ENCODE measurements around the gene GABBR2.

GABBR2 gene

DNA sequence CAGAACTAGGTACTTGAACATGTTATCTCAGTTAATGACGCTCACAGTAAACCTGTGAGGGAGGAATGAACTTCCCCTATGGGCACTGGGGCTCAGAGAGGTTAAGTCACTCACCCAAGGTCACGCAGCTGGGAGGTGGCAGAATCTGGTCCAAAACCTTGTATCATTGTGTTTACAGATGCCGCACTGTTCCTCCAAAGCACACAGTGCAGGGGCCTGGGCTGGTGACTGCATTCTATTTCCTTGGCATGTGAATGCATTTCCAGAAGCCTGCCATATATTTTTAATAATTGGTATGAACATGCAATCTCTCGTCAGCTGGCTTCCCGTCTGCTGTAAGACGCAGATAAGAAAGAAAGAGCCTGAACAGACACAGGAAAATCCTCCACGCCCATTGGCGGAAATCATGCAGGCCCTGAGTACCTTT lies 376.3 kb downstream of the GABBR2 start:
- TF ChIP-seq, protein P1, sequence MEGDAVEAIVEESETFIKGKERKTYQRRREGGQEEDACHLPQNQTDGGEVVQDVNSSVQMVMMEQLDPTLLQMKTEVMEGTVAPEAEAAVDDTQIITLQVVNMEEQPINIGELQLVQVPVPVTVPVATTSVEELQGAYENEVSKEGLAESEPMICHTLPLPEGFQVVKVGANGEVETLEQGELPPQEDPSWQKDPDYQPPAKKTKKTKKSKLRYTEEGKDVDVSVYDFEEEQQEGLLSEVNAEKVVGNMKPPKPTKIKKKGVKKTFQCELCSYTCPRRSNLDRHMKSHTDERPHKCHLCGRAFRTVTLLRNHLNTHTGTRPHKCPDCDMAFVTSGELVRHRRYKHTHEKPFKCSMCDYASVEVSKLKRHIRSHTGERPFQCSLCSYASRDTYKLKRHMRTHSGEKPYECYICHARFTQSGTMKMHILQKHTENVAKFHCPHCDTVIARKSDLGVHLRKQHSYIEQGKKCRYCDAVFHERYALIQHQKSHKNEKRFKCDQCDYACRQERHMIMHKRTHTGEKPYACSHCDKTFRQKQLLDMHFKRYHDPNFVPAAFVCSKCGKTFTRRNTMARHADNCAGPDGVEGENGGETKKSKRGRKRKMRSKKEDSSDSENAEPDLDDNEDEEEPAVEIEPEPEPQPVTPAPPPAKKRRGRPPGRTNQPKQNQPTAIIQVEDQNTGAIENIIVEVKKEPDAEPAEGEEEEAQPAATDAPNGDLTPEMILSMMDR (IDR thresholded peaks at IDR 0.05; ENCODE audit: low read depth, low read length, missing control alignments): no peak
- H3K4me3 ChIP-seq (ENCODE audit: low read depth, low read length): no peak overlapping the region
- no peak for DNase-seq (ENCODE audit: low read depth)

DNA sequence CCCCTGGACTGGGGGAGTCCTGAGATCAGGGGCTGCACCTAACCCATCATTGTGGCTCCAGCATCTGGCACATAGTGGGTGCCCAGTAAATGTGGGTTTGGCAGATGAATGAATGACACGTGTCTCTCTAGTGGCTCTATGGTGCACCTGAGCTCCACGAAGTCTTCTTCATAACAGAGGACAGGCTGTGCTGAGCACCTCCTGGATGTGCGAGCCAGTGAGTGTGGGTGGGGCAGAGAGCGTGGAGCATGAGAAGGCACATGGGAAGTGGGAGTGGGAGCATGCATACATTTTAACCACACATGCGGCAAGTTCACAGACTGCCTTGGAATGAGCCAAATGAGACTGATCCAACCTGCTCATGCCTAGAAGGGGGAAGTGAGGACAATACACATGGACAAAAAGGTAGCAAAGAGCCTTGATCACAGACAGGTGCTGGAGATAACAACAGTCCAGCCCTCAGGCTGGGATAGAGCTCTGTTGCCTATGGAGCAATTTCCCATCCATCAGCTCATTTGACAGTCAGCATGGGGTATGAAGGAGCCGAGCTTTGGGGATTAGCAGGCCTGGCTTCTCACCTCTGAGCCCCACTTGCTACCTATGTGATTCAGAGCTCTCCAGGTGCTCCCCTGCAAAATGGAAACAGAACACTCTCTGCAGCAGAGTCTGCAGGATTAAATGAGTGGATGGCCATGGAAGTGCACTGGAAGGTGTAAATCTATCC lies 377.0 kb downstream of the GABBR2 start:
- no peak for DNase-seq (ENCODE audit: low read depth)
- TF ChIP-seq, protein P1 (IDR thresholded peaks at IDR 0.05; ENCODE audit: low read depth, low read length, missing control alignments): no peak
- H3K4me3 ChIP-seq (ENCODE audit: low read depth, low read length): no peak overlapping the region

DNA sequence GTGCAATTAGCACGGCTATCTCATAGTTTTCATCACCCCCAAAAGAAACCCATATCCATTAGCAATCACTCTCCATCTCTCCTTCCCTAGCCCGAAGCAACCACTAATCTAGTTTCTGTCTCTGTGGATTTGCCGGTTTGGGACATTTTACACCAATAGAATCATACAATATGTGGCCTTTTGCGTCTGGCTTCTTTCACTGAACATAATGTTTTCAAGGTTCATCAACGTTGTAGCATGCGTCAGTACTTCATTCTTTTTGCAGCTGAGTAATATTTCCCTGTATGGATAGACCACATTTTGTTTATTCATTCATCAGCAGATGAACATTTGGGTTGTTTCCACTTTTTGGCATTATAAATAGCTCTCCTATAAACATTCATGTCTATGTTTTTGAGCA lies 377.9 kb downstream of the GABBR2 start:
- TF ChIP-seq, protein P1 (IDR thresholded peaks at IDR 0.05; ENCODE audit: low read depth, low read length, missing control alignments): no peak
- DNase-seq (ENCODE audit: low read depth): no peak
- H3K4me3 ChIP-seq (ENCODE audit: low read depth, low read length): no peak overlapping the region

DNA sequence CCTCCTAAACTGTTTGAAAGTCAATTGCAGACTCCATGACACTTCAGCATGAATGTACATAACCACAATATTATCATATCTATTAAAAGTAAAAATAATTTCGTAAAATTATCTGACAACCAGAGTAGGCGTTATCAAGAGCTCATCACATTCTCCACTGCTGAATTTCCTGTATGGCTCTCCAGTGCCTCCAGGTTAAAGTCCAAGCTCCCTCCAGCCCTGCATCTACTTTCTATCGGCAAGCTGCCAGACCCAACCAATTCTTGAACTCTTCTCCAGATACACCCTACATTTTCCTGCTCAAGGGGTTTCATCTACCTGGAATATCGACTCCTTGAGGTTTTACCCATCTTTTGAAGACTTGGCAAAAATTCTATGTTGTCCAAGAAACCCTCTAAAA lies 378.8 kb downstream of the GABBR2 start:
- TF ChIP-seq, protein P1 (IDR thresholded peaks at IDR 0.05; ENCODE audit: low read depth, low read length, missing control alignments): no peak
- no peak for DNase-seq (ENCODE audit: low read depth)
- H3K4me3 ChIP-seq (ENCODE audit: low read depth, low read length): no peak overlapping the region

DNA sequence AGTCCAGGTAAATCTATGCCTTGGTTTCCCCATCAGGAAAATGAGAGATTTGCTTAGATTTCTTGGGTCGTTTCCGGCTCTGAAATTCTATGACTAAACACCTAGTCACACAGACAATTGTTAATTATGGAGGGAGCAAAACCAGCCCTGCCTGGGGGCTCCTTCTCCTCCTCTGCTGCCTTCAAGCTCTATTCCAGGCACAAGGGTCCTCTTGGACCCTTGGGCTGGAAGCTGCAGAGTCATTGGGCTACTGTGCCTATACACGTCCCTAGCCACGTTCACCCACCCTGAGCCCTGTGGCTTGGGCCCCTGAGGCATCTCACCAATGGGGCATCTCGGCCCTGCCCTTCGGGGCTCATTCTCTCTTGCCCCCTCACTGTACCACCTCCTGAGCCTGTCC lies 379.5 kb downstream of the GABBR2 start:
- DNase-seq (ENCODE audit: low read depth): no peak
- H3K4me3 ChIP-seq (ENCODE audit: low read depth, low read length): no peak overlapping the region
- TF ChIP-seq, protein P1 (IDR thresholded peaks at IDR 0.05; ENCODE audit: low read depth, low read length, missing control alignments): no peak

DNA sequence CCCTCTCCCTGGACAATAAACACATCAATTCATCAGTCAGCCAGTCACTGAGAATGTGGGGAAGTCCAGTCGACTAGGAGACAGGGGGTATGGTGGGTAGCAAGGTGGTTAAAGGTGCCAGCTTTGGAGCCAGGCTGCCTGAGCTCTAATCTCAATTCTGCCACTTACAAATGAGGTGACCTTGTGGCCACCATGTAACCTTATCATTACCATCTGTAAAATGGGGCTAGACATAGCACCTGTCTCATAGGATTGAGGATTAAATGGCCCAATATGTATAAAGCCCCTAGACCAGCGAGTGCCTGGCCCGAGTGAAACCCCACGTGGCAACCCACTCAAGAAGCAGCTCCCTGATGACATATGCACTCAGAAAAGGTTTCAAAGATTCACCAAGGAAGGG lies 380.0 kb downstream of the GABBR2 start:
- DNase-seq (ENCODE audit: low read depth): no peak
- no peak overlapping the region for H3K4me3 ChIP-seq (ENCODE audit: low read depth, low read length)

More for the DNA sequence above, 380.0 kb downstream of the GABBR2 start:
- TF ChIP-seq, protein P1 (IDR thresholded peaks at IDR 0.05; ENCODE audit: low read depth, low read length, missing control alignments): no peak
